ENCODE results near the gene MCU.
A peak's percentile ranks its signal among the peaks of the same experiment; 100 is the strongest.
"Not testable (repeated sequence)": the region's sequence is repeated elsewhere in the genome, so short reads cannot be mapped to it uniquely, and the experiment has no call there.

MCU gene, protein sequence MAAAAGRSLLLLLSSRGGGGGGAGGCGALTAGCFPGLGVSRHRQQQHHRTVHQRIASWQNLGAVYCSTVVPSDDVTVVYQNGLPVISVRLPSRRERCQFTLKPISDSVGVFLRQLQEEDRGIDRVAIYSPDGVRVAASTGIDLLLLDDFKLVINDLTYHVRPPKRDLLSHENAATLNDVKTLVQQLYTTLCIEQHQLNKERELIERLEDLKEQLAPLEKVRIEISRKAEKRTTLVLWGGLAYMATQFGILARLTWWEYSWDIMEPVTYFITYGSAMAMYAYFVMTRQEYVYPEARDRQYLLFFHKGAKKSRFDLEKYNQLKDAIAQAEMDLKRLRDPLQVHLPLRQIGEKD

GRCh38 chr10:72691863-72692743, at the start of gene MCU:
MCU (plus strand) TSS chr10:72692143; CDS start chr10:72692152, 9 bp downstream.
- peak; percentile 91 for DNase-seq

- DNase-seq = no peak
Measured at GRCh38 chr10:72642318-72642717, 49.6 kb upstream of the MCU start.

GRCh38 chr10:72645263-72645858, 46.6 kb upstream of the MCU start:
- no peak for DNase-seq

GRCh38 chr10:72646971-72647370, 45.0 kb upstream of the MCU start:
- not testable (repeated sequence) for DNase-seq

- DNase-seq = no peak
Measured at GRCh38 chr10:72648301-72648700, 43.6 kb upstream of the MCU start.

- DNase-seq = no peak
Measured at GRCh38 chr10:72649291-72649690, 42.7 kb upstream of the MCU start.

GRCh38 chr10:72653383-72654096, 38.4 kb upstream of the MCU start:
- DNase-seq = no peak

GRCh38 chr10:72654720-72655119, 37.2 kb upstream of the MCU start:
- peak; percentile 5 for DNase-seq

DNA sequence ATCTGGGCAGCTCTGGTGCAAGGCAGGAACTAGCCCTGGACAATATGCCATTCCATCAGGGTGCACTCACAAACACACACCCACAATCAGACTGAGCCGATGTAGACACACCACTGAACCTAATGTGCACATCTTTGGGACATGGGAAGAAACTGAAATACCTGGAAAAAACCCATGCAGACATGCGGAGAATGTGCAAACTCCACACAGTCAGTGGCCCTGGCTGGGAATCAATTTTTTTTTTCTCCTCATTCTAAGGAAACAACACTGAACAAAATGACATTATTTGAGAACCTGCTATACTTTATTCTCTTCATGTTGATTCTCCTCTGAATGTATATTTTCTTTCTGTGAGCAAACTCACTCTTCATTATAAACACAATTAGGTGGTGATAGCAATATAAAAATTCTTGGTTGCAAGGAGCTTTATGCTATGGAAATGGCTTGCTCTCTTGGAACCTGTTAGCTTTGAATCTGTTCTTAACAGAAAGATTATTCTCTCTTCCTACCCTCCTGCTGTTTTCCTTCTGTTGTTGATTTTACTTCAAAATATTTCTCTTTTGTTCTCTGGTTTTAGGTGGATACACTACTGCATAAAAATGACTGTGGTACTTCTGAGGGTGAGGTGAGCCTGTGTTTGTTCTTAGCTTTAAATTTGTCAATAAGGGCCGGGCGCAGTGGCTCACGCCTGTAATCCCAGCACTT, 33.1 kb upstream of the MCU start:
- no peak for DNase-seq

DNA sequence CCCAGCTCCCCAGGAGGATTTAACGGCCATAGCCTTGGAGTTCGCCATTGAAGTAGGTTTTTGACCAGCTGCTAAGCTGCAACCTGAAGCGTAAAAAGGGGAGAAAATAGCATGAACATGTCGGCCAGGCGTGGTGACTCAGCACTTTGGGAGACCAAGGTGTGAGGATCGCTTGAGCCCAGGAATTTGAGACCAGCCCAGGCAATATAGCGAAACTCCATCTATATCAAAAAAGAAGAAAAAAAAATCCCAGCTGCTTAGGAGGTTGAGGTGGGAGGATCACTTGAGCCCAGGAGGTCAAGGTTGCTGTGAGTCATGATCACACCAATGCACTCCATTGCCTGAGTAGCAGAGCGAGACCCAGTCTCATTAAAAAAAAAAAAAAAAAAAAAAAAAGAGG, 32.2 kb upstream of the MCU start:
- DNase-seq = no peak

- no peak for DNase-seq
Measured at GRCh38 chr10:72660220-72660619, 31.7 kb upstream of the MCU start.

DNA sequence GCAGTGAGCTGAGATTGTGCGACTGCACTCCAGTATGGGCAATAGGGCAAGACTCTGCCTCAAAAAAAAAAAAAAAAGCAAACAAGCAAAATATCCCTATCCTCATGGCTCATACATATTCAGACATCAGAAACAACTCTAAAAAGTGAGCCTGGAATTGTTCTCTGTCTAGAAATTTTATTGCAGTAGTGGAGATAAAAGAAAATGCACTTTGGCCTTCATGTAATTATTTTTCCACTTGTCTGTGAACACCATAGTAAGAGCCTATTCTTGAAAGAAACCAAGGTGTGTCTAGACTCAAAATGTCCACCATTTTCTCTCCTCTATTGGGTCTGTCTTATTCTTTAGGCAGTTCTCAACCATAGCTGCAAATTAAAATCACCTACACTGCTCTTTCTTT, 30.5 kb upstream of the MCU start:
- no peak for DNase-seq

DNA sequence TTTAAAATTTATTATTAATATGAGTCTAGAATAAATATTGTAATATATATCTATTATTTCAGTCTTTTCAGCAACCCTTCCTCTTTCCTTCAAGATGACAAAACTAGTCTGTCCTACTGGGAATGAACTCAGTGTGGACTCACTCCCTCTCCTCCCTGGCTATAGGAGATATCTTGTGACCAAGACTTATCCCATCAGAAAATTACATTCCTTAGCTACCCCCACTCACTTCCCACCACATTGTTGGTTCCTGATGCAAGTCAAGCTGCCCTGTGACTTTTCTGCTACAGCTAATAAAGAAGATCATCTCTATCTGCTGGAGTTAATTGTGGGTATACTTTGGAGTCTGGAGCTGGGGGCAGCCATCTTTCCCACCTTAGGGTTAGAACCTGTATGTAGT, 28.0 kb upstream of the MCU start:
- DNase-seq = no peak

GRCh38 chr10:72665925-72666324, 26.0 kb upstream of the MCU start:
- no peak for DNase-seq

DNA sequence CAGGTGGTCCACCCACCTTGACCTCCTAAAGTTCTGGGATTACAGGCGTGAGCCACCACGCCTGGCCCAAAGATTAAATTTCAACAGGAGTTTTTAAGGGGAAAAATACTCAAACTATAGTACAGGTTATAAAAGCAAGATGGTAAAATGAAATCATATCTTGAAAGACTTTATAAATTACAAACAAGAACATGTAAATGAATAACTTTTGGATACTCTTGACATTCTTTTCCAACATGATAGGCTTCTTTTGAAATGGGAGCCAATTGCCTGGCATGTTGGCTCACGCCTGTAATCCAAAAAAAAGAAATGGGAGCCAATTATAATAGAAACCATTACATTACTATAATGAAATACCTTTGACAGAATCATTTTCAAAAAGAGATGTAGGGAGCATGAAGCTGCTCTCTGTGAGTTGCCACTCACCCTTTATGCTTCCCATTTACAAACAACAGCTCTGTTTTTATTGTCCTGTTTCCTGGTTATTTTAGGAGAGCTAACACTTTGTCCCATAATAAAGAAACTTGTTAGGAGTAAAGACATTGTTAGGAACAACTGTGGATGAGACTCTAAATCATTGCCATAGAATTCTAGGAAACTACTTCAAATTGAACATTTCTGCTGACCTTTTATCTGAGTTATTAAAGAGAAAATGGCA, 24.6 kb upstream of the MCU start:
- DNase-seq = no peak

DNA sequence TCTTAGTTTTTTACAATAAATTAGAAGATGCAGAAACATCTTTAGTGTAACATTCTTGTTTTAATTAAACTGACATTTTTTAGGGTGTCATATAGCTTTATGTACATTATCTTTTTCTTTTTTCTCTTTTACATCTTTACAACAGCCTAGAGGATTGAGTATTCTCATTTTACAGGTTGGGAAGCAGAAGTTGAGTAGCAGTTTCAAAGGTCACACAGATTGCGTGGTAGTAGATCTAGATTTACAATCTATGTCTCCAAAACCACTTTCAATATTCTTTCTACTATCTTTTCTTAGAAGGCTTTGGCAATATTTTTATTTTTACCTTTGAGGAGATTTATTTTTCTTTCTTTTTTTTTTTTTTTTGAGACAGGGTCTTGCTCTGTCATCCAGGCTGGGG, 18.7 kb upstream of the MCU start:
- no peak for DNase-seq

- not testable (repeated sequence) for DNase-seq
Measured at GRCh38 chr10:72674174-72674573, 17.8 kb upstream of the MCU start.

GRCh38 chr10:72679838-72680241, 12.1 kb upstream of the MCU start:
- DNase-seq = no peak

GRCh38 chr10:72682638-72683037, 9.3 kb upstream of the MCU start:
- DNase-seq = no peak

- no peak for DNase-seq
Measured at GRCh38 chr10:72685264-72685921, 6.5 kb upstream of the MCU start.

DNA sequence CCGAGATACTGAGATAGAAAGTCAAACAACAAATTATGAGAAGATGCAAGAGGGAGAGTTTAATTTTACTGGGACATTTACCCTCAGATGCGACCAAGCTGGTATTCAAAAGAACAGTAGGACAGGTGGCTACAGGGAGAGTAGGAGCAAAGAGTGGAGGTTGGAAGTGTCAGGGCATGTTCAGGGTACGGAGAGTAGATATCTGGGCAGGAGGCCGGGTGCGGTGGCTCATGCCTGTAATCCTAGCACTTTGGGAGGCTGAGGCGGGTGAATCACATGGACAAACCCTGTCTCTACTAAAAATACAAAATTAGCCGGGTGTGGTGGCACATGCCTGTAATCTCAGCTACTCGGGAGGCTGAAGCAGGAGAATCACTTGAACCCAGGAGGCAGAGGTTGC, 5.5 kb upstream of the MCU start:
- DNase-seq = not testable (repeated sequence)

All from retina (tissue), 1 donor.